GM21723 (cell line): ENCODE results near the gene BHLHE40.
A peak's percentile ranks its signal among the peaks of the same experiment; 100 is the strongest.

ENCODE experiments used
- ATAC-seq: cut with Tn5 transposase; IDR thresholded peaks from one replicate; pipeline ENCODE4 v1.9.1; 2021; ENCODE audit warnings: mild to moderate bottlenecking, moderate library complexity; ENCODE audit not compliant: unreplicated experiment

Gene BHLHE40

DNA sequence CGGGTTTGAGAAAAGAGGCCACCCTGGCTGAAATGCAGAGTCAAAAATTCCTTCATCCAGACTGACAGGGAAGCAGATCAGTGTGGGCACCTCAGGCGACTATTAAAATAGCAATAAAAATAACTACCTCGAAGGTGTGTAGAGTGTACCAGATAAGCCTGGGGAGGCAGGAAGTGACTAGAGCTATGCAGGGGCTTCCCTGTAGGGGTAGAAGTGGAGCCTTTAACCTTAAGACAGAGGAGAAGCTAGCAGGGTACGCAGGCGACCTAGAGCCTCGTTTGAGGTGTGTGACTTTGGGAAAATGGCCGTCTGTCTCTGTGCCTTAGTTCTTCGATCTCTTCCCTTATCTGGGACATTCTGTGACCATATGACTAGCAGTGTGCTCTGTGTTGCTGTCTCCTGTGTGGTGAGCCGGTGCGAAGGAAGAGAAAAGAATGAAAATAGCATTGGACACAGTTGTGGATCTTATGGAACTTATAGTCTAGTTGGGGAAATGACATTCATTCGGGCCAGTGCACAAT is 17.6 kb downstream of the BHLHE40 start:
- no peak for ATAC-seq

DNA sequence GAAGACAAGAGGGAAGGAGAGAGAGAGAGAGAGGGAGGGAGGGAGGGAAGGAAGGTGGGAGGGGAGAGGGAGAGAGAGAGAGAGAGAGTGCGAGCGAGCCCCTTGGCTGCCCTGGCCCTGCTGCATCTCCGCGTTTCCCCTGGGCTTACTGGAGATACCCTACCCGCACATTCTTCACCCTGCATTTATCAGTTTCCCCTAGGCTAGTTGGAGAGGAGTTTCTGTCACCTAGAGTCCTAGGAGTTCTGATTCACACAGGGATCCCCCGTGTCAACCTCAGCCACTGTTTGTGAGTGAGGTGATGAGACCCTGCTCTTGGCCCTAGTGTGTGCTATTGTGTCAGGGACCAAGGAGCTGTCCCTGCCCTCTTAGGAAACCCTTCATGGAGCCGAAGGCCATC is 18.7 kb downstream of the BHLHE40 start:
- no peak for ATAC-seq

DNA sequence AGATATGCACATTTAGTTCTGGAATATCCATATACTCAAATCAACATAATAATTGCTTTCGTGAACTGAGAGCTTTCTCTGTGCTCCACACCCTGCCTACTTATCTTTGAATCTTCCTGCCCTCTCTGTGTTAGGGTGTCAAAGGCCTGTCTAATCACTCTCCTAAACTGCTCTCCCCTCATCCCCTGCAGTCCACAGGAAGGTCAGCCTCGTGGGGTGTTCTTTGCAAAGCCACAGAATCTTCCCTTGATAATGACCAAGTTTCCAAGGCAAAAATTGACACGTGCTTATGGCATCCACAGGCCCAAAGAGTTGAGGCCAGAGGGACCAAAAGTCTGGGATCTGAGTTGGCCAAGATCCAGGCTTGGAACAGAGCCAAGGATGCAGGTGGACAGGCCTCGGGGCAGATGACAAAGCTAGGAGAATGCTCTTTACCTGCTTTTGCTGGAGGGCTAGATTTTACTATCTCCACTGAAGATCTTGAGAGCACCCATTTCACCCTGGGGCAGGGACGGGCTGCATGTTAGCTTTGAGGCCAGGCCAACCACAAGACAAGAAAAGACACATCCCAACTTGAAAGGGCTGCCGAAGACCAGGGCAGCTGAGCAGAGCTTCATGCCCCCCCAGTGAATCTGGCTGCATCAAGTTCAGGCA is 20.4 kb downstream of the BHLHE40 start:
- ATAC-seq, result no peak

DNA sequence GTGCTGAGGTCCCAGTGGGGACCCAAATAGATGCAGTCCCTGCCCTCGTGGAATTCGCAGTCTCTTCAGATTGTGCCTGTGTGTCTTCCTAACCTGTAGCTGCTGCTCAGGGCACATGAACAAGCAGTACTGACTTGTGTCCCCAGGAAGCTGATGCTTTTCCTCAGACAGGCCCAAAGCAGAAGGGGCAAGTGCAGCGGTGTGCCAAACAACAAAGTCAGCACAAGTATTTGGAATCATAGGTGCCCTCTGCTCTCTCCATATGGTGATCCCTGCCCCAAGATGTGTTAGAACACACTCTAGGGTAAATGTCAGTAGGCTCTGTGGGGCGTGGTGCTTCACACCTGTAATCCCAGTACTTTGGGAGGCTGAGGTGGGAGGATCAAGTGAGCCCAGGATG is 21.9 kb downstream of the BHLHE40 start:
- no peak for ATAC-seq

DNA sequence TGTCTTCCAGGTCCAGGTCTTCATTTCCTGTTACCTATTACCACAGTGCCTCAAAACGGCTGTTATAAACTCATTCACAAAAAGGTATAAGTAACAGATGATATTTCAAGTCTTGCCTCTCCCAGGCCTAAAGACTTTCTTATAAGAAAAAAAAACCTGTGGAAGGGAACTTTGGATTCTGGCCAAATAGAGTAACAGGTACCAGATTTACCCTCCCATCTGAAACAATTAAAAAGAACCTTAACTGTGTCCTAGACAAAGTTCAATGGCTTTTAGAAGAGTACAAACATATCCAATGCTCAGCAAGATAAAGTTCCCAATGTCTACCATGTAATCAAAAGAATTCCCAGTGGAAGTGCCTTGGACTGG is 22.6 kb downstream of the BHLHE40 start:
- no peak for ATAC-seq

DNA sequence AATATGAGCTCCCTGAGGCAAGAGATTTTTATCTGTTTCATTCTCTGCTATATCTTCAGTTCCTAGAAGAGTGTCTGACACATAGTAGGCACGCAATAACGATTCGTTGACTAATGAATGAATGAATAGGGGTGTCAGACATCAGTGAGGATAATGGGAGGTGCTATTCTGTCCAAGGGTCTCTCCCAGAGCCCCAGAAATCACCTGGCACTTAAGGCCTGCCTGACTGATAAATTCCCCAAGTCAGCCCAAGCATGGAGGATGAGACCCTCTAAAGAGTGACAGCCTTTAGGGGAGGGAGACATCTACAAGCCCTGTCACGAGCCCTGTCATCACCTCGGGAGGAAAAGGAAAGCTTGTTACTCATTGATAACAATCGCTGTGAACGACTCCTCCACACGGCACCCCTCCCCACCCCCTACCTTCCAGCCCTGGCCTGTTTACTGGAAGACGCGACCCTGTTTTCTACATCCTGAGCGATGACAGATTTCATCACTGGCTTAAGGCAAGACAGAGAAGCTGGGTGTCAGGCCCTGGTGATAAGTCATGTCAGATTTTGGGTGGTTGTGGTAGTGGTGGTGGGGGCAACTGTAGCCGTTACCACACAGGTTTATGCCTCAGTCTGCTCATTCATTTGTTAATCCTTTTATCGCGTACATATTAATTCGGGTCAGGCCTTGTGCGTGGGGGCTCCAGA is 23.1 kb downstream of the BHLHE40 start:
- no peak for ATAC-seq

DNA sequence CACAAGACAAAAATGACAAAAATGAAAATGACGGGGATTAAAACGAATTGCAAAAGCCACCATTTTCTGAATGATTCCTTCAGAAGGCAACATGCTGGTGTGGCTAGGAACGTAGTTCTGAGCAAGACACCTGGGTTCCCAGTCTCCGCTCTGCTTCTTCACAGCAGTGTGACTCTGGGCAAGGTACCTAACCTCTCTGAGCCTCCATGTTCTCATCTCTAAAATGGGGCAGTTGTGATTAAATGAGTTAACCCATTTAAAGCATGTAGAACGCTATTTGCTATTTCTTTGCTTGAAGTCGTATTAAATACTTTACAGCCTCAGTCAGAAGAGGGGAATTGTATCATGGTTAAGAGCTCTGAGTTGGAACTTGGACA is 23.6 kb downstream of the BHLHE40 start:
- ATAC-seq, result no peak

DNA sequence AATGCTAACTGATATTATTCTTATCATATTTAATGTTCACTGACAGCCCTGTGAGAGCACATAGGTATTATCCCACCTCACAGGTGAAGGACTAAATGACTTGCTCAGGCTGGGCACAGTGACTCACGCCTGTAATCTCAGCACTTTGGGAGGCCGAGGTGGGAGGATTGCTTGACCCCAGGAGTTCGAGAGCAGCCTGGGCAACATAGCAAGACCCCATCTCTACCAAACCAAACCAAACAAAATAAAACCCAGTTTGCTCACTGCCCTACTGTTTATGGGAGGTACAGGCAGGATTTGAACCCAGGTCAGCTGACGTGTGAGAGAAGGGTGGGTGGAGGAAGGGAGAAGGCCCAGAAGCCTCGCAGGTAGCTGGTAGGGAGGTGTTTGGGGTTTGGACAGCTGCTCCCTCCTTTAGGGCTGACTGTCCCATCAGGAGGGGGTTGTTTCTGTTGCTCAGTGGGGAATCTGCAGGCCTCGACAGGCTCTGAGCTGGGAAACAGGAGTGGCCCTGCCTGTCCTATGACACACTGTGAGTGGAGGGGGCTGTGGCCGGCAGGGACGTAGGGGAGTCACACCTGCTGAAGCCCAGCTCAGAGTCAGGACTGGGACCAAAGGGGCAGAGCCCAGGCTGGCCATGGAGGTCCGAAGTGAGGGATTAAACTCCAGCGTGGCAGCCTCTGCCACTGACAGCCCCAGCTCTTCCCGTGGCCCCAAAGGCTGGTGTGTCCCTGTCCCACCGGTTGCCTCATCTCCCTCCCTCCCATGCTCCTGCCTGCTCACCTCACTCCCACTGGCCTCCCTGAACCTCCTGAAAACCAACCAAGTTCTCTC is 25.3 kb downstream of the BHLHE40 start:
- ATAC-seq, result no peak

DNA sequence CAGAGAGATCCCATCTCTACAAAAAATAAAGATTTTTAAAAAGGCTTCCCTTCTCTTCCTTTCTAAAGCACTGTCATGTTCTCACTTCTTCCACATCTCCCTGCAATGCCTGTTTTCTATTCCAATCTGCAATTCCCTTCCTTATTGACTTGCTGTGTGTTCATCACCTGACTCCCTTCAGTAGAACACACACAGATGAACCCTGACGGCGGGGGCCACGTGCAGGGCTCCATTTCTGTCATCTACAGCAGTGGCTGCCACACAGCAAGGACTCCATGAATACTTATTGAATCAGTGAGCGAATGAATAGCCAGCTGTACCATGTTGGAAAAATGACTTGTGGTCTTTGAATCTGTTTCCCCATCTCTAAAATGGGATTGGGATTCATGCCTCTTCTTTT is 26.1 kb downstream of the BHLHE40 start:
- ATAC-seq, result no peak

DNA sequence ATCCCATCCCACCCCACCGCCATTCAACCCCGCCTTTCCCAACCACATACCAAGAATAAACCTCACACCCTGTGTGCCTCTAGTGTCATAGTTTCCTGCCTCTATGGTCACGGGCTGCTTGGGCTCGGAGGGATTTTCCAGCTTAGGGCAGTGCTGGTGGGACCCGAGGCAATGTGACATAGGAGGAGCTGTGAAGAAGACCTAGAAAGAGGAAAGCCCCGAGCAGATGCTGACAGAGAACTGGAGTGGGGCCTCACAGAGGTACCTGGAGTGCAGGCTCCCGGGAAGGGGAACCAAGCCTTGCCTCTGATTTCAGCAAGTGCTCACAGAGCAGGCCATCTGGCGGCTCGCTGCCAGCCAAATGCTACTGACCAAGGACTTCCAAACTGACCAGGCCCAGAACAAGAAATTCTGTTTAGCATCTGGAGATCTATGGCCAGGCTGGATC is 27.5 kb downstream of the BHLHE40 start:
- peak; percentile 64 for ATAC-seq

DNA sequence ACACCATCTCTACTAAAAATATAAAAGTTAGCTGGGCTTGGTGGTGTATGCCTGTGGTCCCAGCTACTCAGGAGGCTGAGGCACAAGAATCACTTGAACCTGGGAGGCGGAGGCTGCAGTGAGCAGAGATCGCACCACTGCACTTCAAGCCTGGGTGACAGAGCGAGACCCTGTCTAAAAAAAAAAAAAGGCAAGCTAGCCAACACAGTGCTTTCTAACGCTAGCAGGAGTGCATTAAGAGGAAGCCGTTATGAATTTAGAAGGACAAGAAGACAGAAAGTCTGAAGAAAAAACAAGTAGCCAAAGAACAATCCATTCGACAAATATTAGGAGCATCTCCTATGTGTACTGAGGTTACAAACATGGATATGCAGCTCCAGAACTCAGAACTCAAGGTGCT is 28.6 kb downstream of the BHLHE40 start:
- no peak for ATAC-seq

DNA sequence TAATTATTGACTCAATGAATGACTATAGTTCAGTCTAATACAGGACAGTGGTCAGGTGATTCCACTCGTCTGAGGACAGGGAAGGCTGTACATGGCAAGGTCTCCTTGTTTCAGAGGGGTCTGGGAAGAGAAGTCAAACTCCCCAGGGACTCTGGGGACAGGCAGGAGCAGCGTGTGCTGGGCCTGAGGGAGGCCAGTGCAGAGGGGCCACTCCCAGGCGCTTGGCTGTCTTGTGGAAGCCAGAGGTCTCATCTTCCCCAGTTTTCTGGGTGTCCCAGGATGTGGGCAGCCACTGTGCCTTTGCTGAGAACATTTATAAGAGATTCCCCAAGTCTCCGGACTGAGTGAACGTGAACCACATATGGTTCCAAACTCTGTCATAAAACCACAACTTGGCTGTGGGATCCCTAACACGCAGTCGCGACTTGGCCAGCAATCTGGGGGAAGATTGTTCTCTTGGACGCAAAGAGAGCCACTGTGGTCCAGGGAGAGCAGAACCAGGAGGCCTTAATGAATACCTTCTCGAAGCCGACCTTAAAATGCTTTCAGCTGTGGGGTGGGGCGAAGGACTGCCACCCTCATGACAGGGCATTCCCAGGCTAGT is 30.4 kb downstream of the BHLHE40 start:
- ATAC-seq, result no peak

DNA sequence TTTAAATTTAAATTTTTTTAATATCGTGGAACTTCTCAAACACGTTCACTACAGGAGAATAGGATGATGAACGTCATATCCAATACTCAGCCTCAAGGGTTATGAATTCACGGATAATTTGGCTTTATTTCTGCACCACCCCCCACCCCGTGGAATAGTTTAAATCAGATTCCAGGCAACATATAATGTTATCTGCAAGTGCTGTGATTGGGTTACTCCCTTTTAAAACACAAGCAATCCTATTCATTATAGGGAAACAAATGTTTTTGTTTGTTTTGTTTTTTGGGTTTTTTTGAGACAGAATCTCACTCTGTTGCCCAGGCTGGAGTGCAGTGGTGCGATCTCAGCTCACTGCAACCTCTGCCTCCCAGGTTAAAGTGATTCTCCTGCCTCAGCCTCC is 30.9 kb downstream of the BHLHE40 start:
- no peak for ATAC-seq

DNA sequence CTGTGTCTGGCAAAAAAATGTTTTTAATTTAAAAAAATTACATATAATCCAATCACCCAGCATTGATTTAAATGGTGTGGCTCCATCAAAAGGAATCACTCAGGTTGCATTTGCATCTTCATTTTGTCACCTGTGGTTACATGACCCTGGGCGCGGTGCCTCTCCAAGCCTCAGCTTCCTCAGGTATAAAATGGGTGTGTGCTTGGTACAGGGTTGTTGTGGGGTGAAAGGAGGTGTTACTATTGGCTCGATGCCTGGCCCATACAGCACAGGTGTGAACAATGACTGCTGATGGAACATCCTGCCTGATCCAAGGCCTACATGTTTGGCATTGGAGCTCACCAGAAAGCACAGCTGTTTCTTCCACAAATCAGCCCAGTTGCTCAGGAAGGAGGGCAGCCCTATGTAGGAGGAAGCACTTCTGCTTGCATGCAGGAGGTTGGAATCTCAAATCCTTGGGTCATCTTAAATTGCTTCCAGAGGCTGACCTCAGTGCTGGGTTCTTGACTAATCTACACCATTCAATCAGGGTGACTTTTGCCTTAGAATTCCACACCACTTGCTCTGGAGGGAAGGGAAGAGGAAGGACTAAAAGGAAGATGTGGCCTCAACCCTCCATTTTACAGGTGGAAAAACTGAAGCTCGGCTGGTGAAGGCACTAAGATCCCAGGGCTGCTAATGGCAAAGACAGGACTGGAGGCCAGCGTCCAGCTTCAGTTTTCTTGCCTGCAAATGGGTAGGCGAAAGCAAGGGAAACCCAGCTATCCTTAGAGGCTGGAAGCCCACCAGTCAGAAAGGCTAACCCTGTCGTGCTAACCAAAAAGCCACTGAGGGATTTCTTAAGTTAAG is 31.7 kb downstream of the BHLHE40 start:
- no peak for ATAC-seq

DNA sequence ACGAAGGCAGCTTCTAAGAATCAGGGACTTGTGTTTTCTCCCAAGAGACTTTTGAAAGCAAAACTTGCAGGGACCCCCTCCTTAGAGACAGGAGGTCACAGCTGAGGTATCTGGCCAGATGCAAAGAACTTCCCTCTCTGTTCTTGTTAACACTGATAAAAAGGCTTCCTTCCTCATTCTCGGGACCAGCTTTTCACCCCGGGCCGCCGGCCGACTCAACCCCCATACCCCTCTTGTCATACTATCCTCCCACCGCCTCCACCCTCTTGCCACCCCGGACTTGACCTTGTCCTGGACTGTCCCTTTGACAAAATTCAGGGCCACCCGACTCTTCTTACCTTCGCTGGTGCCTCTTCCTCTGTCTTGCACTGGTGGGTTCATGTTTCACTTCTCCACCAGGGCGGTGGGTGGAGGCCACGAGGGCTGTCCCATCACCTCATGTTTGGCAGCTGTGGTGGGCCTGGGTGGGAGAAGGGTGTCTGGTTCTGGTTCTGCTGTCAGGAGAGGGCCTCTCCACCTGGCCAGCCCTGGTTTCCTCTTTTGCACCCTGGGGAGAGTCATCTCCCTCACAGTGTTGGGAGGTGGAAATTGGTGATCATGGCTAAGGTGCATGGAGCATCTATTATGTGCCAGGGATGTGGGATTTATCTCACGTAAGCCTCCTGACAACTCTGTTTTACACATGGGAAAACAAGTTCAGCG is 32.5 kb downstream of the BHLHE40 start:
- ATAC-seq, result peak; percentile 62

DNA sequence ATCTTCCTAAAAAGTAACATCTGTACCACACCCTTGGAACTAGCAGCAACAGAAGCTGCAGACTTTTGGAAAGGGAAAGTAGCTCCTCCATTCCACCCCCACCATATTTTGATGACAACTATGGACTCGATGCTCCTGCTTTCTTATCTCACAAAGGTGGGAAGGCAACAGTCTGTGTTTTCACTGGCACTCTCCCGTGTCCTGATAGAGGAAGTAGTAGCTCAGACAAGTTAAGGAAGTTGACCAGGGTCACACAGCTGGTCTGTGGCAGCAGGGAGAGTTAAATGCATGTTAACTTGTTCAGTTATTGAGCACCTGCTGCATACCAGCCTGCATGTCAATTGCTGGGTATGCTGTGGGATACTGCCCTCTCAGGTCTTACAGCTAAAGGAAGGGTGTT is 33.1 kb downstream of the BHLHE40 start:
- no peak for ATAC-seq

DNA sequence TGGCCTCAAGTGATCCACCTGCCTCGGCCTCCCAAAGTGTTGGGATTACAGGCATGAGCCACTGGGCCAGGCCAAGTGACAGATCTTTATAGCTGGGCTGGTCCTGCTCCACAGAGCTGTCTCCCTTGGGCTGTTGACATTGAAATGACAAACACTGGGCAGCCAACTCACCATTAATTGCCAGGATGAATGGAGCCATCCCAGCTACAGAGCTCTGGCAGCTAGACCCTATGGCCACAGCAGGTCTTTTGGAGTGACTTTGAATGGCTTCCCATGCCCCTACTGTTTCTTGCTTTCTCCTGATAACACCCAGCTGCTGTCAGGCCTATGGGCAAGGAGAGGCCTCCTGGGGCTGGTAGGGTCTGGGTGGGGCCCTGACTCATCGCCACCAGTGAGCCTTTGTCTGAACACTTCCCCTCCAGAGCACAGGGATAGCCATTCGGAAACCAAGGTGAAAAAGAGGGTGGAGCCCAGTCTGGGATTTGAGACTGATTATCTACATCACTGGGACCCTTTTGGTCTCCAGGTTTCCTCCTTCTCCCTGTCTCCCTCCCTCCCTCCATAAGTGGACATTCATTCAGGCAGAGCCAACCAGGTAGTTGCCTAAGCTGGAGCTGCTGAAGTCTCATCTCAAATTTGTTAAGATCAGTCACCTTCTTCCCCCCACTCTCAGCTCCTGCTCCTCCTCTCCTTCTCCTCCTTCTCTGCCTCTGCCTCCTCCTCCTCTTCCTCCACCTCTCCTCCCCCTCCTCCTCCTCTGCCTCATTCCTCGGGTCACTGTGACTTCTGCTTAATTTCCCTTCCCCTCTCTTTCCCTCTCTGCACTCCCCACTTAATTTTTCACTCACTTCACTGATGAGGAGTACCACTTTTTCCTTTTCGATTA is 34.0 kb downstream of the BHLHE40 start:
- no peak for ATAC-seq

DNA sequence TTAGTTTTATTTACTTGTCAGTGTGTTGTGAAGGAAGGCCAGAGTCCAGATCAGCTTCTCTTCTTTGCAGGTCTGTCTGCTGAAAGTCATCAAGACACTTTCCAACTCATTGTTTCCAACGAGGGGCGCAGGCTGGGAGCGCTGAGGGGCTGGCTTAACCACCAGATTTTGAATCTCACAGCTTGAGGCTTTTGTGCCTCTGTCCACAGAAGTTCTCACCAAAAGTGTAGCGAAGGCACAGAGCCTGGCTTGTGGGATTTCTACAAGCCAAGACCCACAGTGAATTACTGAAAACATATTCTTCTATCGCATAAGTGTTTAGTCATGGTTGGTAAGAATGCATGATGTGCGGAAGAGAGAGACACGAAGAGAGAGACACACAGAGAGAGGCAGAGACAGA is 35.2 kb downstream of the BHLHE40 start:
- no peak for ATAC-seq

DNA sequence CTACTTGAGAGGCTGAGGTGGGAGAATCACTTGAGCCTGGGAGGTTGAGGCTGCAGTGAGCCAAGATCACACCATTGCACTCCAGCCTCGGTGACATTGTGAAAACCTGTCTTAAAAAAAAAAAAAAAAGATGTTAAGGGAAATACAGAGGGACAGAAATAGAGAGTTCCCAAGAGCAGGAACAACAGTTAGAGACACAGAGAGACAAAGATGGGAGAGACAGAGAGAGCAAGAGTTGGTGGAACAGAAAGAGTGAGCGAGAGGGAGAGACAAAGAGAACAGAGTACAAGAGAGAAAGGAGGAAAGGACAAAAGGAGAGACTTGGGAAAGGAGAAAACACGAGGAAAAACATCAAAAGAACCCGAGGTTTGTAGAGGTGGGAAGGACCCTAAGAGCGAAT is 35.8 kb downstream of the BHLHE40 start:
- ATAC-seq, result no peak
